GM21367 (cell line): Measurements from ENCODE around the gene LCN9.

ENCODE experiments used
- ATAC-seq: cut with Tn5 transposase; IDR thresholded peaks from one replicate; pipeline ENCODE4 v1.9.1; 2021; ENCODE audit not compliant: unreplicated experiment

Gene LCN9

DNA sequence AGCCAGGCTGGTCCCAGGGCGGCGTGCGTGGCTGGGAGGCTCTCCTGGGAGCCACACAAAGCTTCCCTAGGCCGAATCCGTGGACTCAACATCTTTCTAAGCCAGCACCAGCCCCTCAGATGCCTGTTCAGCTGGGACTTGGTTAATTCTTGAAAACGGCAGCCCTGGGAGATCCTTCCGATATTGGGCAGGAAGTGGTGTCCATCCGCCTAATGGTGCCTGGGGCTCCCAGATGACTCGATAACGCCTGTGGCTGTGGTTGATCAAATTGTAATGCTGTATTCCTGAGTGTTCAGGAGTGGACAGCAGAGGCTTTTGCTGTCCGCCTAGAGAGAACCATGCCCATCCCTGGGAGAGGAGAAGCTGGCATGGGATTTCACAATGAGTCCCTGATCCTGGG lies 52.9 kb downstream of the LCN9 start:
- ATAC-seq, result no peak
